ENCODE results near the gene CDKN1C.
"Not testable (repeated sequence)": the region's sequence is repeated elsewhere in the genome, so short reads cannot be mapped to it uniquely, and the experiment has no call there.

Gene CDKN1C

DNA sequence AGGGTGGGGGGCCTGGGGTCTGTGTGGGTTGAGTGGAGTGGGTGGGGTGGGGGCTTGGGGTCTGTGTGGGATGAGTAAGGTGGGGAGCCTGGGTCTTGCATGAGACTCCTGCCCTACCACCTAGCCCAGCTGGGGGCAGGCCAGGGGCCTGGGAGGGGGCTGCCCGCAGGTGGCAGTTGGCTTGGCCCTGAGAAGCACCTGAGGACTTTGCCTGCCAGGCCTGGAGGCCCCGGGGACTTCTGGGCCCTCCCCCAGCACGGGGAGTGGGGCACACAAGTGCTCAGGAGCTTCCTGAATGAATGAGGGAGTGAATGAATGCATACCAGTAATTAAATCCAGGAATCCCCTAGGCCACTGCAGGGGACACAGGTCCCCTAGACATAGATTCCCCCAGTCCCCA lies 37.1 kb upstream of the CDKN1C start:
- DNase-seq, result no peak

GRCh38 chr11:2921742-2922493 lies 36.3 kb upstream of the CDKN1C start:
- no peak for DNase-seq

DNA sequence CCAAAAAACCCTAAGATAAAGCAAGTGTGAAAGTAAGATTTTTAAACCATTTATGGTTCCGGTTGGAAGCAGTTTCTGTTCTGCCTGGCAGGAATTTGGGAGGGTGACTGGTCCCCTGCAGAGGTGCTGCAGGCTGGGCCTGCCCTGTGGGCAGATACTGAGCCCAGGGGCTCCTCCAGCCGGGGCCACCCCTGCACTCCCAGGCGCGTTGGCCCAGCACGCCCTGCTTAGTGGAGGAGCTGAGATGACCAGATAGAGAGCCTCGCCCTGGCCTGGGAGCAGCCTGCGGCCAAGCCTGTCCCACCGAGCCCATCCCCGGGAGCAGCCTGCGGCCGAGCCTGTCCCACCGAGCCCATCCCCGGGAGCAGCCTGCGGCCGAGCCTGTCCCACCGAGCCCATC lies 35.7 kb upstream of the CDKN1C start:
- no peak for DNase-seq

- no peak for DNase-seq
Observed at GRCh38 chr11:2920343-2920742, 34.8 kb upstream of the CDKN1C start.

GRCh38 chr11:2919837-2920236 lies 34.3 kb upstream of the CDKN1C start:
- no peak for DNase-seq

DNA sequence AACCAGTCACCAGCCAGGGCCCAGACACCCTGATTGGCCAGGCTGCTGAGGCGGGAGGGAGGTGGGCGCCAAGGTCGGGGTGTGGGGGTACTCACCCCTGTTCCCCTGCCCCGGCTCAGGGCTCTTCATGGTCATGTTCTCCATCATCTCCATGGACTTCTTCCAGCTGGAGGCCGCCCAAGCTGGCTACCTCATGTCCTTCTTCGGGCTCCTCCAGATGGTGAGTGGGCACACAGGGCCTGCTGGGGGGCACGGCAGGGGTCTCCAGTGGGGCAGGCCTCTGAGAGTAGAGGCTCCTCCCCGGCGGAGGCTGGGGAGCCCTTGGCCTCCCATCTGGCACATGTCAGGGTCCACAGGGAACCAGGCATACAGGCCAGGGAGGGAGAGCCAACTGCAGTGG lies 33.6 kb upstream of the CDKN1C start:
- DNase-seq, result no peak

DNA sequence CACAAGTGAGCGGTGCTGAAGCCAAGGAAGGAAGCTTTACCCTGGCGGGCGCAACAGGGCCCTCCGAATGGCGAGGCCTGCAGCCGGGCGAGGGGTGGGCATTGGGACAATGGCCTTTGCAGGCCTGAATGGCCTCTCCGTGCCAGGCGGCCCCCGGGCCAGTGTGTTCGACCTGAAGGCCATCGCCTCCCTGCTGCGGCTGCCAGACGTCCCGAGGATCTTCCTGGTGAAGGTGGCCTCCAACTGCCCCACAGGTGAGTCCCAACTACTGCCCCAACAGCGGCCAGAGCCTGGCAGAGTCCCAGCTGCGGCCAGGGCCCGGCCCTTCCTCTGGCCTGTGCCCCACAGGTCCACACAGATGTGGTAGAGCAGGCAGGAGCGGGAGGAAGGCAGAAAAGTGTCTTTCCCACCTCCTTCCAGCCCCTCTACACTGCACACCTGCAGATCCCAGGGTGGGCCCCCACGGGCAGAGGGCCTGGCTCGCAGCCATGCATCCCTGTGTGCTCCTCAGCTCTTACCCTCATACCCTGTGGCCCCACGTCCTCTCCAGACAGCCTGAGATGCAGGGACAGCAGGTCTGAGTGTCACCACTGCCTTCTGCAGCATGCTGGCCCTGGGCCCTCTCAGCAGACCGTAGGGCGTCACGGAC lies 32.4 kb upstream of the CDKN1C start:
- no peak for DNase-seq

- DNase-seq, result no peak
Observed at GRCh38 chr11:2916892-2917645, 31.5 kb upstream of the CDKN1C start.

GRCh38 chr11:2916114-2916891 lies 30.7 kb upstream of the CDKN1C start:
- DNase-seq, result no peak

DNA sequence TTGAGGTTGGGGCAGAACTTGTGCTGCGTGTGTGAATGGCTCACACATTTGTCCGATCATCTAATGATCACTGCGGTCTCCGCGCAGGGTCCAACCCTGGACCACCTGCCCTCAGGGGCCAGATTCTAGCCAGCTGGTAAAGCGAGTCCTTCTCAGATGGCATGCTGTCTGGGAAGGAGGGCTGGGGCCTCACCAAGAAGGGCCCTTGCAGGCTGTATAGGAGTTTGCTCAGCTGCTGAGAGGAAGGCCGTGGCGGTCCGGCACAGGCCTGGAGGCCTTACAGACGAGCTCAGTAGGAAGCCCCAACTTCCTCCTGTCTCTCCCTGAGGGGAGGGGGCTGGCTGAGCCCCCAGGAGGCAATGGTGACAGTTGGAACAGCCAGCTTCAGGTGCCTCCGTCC lies 29.9 kb upstream of the CDKN1C start:
- DNase-seq, result no peak

GRCh38 chr11:2914455-2915195 lies 29.1 kb upstream of the CDKN1C start:
- DNase-seq, result no peak

- no peak for DNase-seq
Observed at GRCh38 chr11:2913776-2914175, 28.2 kb upstream of the CDKN1C start.

DNA sequence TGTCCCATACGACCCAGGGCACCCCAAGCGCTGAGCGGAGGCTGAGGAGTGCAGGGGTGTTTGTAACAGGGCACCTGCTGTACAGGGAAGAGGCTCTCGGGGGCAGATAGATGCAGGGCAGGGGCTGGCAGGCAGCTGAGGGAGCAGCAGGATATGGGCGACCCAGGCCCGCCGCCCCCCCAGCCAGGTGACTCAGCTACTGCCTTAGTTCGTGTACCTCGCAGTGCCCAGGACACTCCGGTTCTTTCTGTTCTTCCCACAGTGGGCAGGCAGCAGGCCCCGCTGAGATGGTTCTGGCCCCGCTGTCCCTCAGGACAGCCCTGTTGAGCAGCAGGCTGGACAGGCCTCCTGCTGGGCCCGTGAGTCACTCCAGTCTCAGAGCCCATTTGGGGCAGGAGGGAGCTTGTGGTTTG lies 27.4 kb upstream of the CDKN1C start:
- DNase-seq, result no peak

DNA sequence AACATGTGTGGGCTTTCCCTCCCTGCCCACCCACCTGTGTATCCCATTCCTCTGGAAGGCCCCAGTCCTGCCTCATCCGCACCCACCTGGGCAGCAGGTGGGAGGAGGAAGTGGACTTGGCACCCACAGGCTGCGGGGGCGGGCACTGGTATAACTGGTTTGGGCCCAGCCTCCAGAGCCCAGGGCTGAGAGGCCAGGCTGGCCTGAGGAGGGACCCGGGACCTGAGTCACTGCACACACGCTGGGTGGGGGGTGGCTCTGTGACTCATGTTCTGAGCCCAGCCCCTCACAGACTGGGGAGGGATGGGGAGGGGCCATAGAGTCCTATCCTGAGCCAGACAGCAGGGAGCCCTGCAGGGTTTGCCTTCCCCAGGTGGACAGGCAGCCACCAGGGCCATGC lies 26.9 kb upstream of the CDKN1C start:
- no peak for DNase-seq

- no peak for DNase-seq
Observed at GRCh38 chr11:2911785-2912391, 26.3 kb upstream of the CDKN1C start.

- DNase-seq, result no peak
Observed at GRCh38 chr11:2911088-2911784, 25.7 kb upstream of the CDKN1C start.

- DNase-seq, result no peak
Observed at GRCh38 chr11:2910401-2910955, 24.9 kb upstream of the CDKN1C start.

DNA sequence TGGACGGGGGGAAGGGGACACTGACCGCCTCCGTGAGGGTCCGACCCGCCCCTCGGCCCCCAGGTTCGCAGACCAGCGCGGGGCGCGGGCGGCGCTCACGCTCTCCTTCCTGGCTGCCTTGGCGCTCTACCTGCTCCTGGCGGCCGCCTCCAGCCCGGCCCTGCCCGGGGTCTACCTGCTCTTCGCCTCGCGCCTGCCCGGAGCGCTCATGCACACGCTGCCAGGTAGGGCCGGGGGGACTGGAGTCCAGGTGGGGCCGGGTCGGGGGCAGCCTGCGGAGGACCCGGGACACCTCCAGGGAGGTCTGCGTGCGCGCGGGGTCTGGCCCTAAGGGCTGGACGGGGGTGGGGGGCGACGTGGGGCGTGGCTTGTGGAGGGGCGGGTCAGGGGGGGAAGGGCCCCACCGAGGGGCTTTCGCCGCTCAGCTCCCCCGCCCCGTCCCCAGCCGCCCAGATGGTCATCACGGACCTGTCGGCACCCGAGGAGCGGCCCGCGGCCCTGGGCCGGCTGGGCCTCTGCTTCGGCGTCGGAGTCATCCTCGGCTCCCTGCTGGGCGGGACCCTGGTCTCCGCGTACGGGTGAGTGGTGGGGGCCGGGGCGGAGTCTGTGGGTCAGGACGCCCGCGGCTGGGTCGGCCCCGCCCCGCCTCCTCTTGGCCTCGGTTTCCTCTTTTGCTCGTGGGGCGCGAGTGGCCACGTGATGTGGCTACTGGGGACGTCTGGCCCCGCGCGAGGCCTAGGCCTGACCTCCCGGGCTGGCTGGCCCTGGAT lies 23.7 kb upstream of the CDKN1C start:
- DNase-seq, result no peak

GRCh38 chr11:2908130-2908529 lies 22.6 kb upstream of the CDKN1C start:
- DNase-seq, result no peak

DNA sequence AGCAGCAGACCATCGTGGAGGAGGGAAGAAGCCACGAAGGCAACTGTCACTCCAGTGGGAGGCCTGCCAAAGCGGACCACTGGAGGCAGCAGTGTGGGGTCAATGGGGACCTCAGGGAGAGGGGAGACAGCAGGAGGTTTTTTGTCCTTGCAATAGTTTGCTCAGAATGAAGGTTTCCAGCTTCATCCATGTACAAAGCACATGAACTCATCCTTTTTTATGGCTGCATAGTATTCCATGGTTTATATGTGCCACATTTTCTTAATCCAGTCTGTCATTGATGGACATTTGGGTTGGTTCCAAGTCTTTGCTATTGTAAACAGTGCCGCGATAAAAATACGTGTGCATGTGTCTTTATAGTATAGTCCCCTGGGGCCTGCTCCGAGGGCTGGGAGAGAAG lies 19.7 kb upstream of the CDKN1C start:
- not testable (repeated sequence) for DNase-seq

Measured in COR-L47 (cell line).